HK-2 (cell line): ENCODE measurements around the gene LSM12.

Experiments used
- DNase-seq: peaks from one replicate; pipeline ENCODE4 v3.0.0-alpha.2; 2018; ENCODE audit not compliant: unreplicated experiment

LSM12 gene

DNA sequence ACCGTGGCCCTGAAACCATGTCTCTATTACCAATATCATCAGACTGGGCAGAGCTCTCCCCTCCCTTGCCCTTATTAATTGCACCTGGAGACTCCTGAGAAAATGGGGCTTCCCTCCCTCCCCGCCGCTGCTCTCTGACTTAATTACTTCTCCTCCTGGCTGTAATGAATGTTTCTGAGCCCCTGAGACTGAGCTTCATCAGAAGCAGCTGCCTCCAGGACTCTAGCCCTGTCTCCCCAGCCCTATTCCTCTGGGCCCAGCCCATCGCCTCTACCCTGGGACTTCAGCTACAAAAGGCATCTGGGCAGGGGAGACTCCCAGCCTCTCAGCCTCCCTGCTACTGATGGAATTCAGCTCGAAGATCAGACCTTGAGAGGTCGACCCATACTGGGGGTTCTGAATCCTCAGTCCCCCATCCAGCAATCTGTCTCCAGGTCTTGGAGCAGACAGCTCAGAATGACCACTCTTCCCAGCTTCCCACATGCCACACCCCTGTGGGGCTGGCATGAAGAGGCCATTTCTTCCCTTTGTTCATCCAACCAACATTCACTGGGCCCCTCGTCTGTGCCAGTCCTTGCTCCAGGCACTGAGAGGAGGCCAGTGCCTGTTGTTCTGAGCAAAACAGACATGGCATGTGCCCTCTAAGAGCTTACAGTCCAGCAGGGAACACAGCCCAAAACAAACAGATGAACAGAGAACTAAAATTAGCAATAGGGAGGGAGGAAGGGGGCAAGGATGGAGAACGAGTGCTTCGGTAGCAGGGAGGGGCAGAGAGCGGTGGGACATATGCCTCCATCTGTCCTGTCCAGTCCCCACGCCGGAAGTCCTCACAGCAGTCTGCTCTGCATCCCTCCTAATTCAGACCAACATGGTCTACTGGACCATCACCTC, 79.1 kb downstream of the LSM12 start:
- no peak for DNase-seq

GRCh38 chr17:43986225-43986981, 80.1 kb downstream of the LSM12 start:
- DNase-seq: no peak

DNA sequence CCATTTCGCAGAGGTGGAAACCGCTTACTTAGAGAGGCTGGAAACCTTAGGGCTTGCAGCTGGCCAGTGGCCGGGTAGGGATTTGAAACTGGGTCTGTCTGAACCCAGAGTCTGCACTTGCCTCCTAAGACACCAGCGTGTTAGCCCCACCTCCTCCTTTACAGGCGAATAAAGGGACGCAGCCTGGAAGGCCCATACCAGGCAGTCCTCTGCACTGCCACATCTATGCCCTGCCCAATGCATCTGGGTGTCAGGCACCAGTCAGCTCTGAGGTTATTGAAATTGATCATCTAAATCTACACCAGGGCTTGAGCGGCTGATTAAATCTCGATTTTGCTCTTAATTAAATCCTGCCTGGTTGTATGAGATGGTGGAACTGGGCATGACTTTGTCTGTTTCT, 82.0 kb downstream of the LSM12 start:
- DNase-seq: no peak
